HG02840 (cell line): ENCODE results near the gene MAP3K19.
"Not testable (repeated sequence)": the region's sequence is repeated elsewhere in the genome, so short reads cannot be mapped to it uniquely, and the experiment has no call there.

Experiments used
- ATAC-seq: cut with Tn5 transposase; IDR thresholded peaks from one replicate; pipeline ENCODE4 v1.9.1; 2021; ENCODE audit warnings: mild to moderate bottlenecking, moderate library complexity, moderate number of reproducible peaks; ENCODE audit not compliant: unreplicated experiment, low FRiP score

Gene MAP3K19

DNA sequence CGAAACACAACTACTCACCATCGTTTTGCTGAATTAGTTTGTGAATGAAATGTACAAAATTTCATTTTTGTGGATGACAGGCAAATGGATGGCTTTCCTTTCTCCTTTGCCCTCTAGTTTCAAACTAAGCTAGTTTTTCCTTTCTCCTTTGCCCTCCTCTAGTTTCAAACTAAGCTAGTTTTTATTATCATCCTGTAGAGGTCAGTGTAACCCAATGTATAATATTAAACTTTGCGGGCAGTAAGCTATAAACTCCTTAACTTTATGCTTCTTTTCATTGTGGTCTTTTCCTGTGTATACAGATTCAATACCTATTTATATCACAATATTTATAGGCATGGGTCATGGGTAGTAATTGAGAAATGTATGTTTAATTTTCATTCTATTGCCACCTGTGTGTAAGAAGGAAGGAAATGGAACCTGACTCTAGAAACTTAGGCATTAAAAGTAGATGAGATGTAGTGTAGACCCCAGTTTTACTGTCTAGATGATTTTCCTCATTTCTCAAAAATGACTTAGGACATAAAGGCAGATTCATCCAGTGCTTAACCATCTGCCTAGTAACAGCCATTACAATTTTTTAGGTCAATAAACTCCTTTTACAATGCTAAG lies 58.1 kb downstream of the MAP3K19 start:
- ATAC-seq = no peak

DNA sequence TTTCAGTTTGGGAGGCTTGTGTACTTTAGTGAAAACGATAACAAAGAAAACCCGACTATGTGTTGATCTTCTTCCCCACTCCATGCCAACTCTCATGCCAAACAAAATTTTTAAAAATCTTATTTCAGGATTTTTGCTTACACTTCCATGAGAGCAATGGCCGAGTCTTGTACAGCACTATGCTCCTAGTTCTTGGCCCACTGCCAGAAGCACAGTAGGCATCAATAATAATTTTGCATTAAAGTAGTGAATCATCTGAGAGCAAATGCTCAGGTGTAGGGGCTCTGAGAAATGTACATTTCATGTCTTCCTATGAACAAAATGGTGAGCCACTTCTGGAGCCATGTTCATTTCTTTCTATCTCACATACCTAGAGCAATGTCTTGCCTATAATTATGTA lies 62.2 kb downstream of the MAP3K19 start:
- ATAC-seq = no peak

DNA sequence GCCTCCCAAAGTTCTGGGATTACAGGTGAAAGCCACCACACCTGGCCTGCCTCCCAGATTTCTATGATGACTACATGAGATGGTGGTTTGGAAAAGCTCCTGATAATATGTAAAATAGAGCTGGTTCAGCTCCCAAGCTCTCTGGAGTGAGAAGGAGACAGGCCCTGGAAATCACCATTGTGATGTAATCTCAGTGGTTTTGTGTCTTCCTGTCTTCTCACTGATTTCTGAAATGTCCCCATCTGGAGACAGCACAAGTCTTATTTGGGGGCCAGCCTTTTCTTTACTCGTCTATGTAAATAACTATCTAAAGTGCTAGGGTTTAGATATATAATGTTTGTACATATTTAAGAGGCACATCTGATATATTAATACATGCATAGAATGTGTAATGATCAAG lies 64.6 kb downstream of the MAP3K19 start:
- ATAC-seq = no peak

DNA sequence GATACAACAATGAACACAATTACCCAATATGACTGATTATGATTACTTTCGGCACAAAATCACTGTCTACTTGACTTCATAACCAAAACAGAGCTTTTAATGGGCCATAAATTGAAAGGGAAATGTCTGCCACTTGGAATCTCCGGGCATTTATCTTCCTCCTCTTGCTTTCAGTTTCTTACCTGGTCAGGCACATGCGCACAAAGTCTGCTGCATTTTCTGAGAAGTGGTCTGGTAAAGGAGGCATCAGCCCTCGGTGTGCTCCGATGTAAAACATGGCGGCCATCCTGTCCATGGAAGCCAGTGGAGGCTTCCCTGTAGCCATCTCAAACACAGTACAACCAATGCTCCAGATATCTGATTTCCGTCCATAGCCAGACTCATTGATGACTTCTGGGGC lies 66.6 kb downstream of the MAP3K19 start:
- no peak for ATAC-seq

DNA sequence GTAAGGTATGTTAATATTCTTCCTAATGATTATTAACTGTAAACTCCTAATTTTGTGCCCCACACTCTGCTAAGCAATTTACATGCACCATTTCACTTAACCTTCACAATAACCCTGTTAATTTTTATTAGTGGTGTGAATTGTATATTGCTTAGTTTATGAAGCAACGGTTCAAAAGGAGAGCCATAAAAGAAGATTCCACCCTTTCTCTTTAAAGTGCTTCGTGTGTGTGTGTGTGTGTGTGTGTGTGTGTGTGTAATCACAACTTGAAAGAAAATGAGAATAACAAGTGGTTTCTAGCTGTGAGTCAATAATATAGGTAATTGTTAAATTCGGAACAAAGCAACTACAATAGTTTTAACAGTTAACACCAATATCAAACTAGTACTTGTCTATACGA lies 68.0 kb downstream of the MAP3K19 start:
- ATAC-seq = no peak

DNA sequence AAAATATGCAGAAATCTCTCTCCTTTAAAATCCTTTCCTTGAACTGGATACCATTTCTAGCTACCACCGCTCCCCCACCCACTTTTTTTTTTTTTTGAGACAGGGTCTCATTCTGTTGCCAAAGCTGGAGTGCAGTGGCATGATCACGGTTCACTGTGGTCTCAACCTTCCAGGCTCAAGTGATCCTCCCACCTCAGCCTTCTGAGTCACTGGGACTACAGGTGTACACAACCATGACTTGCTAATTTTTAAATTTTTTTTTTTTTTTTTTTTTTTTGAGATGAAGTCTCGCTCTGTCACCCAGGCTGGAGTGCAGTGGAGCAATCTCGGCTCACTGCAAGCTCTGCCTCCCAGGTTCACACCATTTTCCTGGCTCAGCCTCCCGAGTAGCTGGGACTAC lies 70.1 kb downstream of the MAP3K19 start:
- ATAC-seq = not testable (repeated sequence)

DNA sequence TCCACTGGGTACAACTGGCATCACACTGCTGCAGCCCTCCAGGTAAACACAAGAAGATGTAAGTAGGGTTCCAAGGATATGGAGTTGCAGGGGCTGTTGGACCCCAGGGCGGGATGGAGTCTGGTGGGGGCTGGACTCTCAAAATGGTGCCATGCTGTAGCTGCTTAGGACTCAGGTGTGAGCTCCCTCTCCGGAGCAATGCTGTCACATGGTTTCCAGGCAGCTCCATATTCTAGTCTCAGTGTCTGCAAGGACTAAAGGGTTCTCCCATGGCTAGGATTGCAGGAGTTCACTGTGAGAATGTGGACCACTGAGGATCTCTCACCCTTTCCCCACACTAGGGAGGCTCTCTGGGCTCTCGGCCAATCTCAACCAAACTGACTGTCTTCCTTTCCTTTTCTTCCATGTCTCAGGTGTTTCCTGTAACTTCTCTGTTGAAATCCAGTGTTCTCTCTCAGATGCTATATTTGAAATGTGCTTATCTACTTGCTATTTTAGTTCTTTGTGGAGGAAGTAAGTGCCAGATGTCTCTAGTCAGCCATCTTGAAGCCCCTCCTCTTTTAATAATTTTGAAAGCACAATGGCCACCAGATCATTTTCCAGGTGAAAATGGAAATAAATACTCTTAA lies 71.1 kb downstream of the MAP3K19 start:
- ATAC-seq = no peak

DNA sequence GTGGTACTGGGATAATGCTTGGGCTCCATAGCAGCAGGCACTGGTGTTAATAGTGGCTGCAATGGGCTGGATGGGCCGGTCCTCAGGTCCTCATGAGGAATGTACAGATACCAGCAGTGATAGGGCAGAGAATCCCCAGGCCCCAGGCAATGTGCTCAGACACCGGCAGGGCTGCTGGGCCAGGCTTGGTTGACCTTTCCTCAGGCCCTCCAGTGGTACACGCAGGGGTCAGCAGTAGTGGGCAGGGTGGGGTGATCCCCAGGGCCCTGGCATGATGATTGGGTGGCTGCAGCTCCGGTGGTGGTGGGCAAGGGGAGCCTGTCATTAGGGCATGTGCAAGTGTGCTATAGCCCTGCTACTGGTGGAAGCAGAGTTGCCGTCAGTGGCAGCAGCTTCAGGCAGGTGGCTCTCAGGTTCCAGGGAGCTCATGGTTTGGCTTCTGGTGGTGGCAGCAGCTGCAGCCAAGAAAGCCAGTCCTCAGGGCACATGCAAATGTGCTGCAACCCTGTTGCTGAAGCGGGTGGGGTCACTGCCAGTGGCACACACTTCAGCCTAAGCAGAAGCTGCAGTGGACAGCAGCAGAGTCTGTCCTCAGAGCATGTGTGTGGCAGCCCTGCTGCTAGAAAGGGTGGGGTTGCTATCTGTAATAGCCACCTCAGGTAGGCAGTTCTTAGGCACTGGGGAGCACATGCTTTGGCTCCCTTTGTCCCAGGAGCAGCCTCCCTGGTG lies 71.8 kb downstream of the MAP3K19 start:
- ATAC-seq = no peak

DNA sequence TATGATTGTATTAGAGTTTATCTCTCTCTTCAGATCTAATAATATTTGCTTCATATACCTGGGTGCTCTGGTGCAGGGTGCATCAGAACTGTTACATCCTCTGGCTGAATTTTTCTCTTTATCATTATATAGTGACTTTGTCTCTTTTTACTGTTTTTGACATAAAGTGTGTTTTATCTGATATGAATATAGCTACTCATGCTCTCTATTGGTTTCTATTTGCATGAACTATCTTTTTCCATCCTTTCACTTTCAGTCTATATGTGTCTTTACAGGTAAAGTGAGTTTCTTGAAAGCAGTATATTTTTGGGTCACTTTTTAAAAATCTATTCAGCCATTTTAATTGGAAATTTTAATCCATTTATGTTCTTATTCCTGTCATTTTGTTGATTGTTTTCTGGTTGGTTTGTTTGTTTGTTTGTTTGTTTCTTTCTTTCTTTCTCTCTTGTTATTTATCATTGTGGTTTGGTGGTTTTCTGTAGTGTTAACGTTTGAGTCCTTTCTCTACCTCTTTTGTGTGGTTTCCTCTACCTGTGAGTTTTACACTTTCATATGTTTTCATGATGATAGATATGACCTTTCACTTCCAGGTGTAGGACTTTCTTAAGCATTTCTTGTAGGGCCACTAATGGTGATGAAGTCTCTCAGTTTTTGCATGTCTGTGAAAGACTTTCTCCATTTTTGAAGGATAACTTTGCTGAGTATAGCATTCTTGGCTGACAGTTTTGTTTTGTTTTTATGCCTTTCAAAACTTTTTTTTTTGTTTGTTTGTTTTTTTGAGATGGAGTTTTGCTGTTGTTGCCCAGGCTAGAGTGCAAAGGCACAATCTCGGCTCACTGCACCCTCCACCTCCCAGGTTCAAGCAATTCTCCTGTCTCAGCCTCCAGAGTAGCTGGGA lies 73.8 kb downstream of the MAP3K19 start:
- ATAC-seq = no peak

DNA sequence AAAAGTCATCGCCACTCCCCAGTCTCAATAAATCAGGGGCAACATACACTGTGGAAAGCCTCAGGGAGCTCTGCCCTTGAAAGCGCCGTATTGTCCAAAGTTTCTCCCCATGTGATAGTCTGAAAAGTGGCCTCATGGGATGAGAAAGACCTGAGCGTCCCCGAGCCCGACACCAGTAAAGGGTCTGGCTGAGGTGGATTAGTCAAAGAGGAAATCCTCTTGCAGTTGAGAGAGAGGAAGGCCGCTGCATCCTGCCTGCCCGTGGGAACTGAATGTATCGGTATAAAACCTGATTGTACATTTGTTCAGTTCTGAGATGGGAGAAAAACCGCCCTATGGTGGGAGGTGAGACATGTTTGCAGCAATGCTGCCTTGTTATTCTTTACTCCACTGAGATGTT lies 80.1 kb downstream of the MAP3K19 start:
- ATAC-seq = not testable (repeated sequence)

DNA sequence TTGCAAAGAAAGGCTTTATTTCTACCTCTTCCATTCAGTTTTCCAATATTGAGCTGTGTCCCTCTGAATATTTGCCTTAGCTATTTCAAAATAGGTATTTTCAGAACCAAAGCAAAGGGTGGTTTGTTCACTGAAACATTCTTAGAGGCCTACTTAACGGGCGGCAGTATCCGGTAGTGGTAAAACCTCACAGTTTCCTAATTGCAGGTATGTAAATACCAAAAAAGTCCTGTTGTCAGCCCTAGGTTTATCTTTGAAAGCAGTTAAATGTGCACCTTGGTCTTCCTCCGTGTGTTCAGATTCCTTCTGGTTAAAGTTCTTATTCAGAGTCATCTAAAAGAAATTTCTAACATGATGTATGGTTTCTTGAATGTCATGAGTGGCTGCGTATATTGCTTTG lies 89.8 kb downstream of the MAP3K19 start:
- ATAC-seq = no peak

DNA sequence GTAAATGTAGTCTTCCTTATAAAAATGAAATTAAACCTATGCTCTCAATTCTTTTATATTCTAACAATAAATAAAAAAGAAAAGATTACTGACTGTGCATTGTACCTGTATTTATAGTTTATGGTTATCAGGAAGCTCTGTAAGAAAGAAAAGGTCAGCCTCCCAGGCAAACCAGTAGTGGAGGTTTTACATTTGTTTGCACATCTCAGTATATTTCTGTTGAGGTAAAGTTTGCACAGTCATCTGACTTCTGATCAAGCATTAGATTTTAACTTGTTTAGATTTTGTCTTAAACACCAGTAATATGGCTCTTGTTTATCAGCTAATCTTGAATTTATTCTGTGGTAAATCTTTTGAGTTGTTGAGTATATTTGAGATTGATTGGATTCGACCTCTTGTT lies 91.5 kb downstream of the MAP3K19 start:
- no peak for ATAC-seq

DNA sequence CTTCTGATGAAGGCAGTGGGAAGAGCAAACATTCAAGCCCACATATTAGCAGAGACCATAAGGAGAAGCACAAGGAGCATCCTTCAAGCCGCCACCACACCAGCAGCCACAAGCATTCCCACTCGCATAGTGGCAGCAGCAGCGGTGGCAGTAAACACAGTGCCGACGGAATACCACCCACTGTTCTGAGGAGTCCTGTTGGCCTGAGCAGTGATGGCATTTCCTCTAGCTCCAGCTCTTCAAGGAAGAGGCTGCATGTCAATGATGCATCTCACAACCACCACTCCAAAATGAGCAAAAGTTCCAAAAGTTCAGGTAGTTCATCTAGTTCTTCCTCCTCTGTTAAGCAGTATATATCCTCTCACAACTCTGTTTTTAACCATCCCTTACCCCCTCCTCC lies 93.2 kb downstream of the MAP3K19 start:
- ATAC-seq = no peak

DNA sequence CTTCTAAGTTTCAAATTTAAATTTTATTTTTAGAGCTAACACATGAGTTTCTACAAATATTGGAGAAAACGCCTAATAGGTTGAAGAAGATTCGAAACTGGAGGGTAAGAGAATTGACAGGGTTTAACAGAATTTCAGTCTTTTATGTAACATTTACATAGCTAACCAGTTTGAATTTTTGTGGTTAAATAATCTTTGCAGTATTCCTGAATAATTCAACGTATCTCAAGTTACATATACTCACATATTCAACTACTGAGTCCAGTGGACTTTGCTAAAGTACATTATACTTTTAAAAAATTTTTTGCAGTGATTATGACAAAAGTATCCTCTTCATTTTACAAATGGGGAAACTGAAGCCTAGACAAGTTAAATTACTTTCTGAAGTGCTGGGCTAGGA lies 94.6 kb downstream of the MAP3K19 start:
- ATAC-seq = no peak

DNA sequence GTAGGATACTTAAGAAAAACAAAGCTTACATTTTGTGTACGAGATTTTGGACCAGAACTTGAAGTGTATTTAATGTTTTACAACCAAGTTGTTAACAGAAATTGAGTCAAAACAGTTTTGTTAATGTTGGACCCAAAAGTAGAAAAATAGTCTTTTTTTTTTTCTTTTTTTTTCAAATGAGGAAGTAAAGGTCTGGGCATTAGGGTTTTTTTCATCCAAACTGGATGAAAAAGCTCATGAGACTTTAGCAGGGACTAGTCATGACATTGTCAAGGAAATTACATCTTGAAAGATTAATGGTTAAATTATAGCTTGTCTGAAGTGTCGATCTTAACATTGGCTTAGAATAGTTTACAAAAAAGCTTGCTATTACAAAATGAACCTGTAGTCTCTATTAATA lies 96.4 kb downstream of the MAP3K19 start:
- ATAC-seq = no peak

DNA sequence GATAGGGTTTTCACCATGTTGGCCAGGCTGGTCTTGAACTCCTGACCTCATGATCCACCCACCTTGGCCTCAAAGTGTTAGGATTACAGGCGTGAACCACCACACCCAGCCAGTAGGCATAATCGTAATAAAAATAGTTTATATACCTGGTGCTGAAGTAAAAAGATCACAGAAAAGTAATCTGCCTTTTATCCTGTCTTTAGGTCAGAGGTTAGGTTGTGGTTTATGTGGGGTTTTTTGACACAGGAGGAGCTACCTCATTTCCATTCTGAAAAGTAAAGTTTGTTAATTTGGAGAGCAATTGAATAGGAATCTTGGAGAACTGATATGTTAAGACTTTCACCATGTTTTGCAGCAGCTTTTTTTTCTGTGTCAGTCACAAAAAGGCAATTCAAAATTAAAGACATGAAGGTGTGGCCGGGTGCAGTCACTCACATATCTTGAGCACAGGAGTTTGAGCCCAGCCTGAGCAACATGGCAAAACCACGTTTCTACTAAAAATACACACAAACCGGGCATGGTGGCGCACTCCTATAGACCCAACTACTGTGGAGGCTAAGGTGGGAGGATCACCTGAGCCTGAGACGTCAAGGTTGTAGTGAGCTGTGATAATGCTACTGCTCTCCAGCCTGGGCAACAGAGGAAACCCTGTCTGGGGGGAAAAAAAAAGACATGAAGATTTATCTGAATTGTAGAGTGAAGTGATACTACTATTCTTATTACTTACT lies 97.1 kb downstream of the MAP3K19 start:
- ATAC-seq = no peak

DNA sequence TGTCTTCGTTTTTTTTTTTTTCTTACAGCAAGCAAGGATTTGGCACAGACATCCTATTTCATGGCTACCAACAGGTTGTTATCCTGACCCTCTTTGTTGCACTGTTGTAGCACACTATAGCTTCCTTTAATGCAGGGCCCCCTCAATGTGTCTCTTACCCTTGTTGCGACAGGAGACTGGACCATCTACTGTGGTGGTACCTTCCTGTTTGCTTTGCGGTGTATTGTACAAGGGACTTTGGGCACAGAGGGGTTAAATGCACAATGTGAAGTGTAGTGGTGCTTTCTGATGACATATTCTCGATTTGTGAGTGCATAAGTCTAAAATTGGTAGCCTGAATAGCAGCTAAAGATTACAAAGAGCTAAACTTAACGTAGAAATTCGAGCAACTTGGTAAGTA lies 101.2 kb downstream of the MAP3K19 start:
- ATAC-seq = no peak

DNA sequence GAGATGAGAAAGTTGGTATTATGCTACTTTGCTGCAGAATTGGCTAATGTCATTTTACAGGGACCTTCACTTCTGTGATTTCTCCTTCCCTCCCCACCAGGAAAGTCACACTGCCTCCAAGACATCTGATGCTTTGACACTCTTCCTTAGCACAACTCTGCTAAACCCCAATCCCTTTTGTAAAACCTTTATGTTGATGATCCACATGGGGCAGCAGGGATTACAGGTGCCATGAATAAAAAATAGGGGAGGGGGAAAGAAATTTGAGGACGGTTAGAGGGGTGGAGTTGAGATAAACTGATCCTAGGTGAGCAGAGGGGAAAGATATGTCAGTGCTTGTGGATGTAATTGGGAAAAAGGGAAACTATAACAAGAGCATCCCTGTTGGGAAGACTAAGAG lies 102.3 kb downstream of the MAP3K19 start:
- no peak for ATAC-seq

DNA sequence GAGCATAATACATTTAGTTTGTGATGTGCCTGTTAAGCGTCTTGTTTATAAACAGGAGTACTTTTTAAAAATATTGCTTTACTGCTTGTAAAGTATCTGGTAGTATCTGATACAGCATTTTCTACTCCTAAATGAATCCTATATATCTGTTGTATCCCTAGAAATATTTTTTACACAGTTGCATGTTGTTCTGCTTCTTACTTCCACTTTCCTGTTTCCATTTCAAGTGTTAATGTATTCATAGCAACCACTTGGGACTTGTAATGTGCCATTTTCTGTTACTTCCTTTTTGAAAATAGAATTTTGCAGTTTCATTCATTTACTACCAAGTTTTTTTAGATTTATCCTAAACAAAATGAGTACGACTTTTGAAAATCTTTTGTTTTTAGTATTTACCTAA lies 103.7 kb downstream of the MAP3K19 start:
- no peak for ATAC-seq

DNA sequence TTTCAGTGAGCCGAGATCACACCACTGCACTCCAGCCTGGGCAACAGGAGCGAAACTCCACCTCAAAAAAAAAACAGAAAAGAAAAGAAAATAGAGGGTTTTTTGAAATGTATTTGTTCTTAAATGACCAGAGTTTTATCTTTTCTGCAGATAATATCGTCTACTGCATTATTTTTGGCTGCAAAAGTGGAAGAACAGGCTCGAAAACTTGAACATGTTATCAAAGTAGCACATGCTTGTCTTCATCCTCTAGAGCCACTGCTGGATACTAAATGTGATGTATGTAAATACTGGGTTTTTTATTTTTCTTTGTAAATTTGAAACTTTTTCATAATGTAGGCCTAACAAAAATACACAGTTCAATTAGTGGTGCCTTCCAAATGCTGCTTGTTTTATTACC lies 110.6 kb downstream of the MAP3K19 start:
- ATAC-seq = no peak
